ENCODE measurements around the gene ADAM10.

Gene ADAM10

GRCh38 chr15:58556541-58556940 is 193.0 kb downstream of the ADAM10 start:
- FAIRE-seq, result no peak
- no peak for DNase-seq (ENCODE audit: insufficient read length, low spot score)

- FAIRE-seq (no peak), DNase-seq (ENCODE audit: insufficient read length, low spot score) (no peak)
These were observed 193.5 kb downstream of the ADAM10 start for GRCh38 chr15:58556028-58556361.

DNA sequence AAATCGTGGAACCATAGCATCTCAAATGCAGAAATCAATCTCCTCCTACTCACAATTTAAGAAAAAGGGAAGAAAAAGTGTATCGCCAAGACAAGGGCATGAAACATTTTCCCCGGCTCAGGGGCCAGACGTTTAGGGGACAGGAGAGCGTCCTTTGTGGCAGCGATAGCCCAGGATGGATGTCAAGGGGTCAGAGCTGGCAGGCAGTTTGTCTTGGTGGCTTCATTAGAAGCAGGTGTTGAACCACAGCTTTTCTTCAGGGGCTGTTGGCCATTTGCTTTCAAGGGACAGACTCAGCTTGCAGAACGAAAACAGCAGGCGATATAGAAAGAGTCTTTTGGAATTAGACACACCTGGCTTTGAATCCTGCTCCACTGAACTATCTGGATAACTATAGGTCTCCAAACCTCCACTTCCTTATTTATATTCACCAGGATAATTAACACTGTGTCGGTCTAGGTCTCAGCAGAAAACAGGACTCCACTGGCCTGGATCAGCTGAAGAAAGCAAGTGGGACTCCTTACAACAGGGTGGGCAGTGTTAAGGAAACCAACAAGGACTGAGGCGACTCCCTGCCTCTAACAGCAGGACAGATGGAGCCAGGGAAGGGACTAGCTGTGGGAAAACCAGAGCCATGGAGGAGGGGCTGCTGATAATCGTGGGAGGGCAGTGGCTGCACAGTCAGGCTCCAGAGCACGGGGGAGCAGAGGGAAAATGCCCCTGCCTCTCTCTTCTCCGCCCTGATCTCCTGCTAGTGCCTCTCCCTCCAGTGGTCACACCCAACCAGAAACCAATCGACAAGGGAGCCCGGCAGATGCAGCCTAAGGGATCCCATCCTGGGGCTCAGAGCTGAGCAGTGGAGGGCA is 194.1 kb downstream of the ADAM10 start:
- FAIRE-seq (no peak), DNase-seq (ENCODE audit: insufficient read length, low spot score) (no peak)

DNA sequence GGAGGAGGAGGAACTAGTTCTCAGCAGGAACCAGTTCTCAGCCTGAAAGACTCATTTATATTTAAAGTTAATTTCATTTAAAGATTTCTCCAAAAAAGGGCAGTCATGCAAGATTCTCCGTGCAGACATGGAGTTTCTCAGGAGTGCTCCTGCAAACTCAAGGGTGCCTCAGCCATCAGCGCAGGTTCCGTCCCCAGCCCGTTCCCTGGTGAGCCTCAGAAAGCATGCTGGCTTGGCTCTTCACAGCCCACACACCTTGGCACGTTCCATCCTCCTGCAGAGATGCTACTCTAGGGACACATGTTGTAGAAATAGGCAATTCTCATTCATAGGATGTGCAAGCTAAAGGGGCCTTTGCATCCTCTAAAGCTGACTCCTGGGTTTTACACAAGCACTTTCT is 194.7 kb downstream of the ADAM10 start:
- FAIRE-seq (no peak), DNase-seq (ENCODE audit: insufficient read length, low spot score) (no peak)

DNA sequence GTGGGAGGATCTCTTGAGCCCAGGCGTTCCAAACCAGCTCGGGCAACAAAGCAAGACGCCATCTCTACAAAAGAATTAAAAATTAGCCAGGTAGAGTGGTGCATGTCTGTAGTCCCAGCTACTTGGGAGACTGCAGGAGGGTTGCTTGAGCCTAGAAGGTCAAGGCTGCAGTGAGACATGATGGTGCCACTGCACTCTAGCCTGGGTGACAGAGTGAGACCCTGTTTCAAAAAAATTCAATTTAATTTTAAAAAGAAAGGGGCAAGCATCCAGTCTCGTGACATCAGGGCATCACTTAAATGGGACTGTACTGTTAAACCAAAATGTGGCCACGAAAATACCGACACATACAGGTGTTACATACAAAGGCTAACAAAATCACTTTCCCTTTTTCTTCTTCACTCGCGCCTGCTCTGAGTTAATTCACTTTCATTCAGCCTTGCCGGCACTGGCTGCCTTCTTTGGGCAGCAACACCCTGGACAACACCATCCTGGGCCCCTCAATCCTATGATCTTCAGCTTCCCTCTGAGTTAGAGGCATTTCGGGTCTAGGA is 196.1 kb downstream of the ADAM10 start:
- DNase-seq (ENCODE audit: insufficient read length, low spot score), result no peak
- no peak for FAIRE-seq

DNA sequence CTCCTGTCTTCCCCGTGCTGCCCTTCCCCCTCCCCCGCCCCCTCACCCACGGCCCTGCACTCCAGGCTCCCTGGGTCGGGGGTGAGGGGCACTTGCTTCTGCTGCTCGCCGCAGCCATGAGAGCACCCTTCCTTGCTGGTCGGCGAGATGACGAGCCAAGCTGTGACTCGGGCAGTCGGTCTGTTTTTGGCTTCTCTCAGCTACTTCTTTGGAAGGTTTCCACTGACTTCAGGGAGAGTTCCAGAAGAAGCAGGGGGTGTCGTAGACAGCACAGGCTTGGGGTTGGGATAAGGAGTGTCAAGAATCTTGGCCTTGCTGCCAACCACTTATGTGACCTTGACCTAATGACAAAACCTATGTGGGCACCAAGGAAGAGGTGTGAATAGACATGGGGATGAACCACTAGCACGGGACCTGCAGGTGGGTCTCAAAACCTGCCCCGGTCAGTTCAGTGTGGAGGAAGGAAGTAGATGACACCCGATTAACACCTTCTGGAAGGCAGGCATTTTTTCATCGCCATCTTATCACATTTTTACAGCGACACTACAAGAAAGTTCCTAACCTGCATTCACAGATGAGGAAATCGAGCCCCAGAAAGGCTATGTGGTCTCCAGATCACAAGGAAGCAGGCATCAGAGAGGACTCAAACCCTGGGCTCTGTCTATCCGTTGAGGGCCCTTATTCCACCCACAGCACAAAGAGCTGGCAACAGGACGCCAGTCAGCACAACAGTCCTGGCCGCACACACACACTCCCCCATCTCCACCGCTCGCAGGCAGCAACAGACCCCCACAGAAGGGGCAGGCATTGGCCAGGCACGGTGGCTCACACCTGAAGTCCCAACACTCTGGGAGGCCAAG is 196.8 kb downstream of the ADAM10 start:
- DNase-seq (ENCODE audit: insufficient read length, low spot score) (no peak), FAIRE-seq (no peak)

GRCh38 chr15:58551764-58552504 is 197.6 kb downstream of the ADAM10 start:
- DNase-seq (ENCODE audit: insufficient read length, low spot score), result peak; percentile 36
- FAIRE-seq, result peak; percentile 59

- DNase-seq (ENCODE audit: insufficient read length, low spot score) (no peak), FAIRE-seq (no peak)
These were observed 198.3 kb downstream of the ADAM10 start for GRCh38 chr15:58551084-58551763.

GRCh38 chr15:58549785-58550074 is 199.8 kb downstream of the ADAM10 start:
- DNase-seq (ENCODE audit: insufficient read length, low spot score), result no peak
- FAIRE-seq, result no peak

DNA sequence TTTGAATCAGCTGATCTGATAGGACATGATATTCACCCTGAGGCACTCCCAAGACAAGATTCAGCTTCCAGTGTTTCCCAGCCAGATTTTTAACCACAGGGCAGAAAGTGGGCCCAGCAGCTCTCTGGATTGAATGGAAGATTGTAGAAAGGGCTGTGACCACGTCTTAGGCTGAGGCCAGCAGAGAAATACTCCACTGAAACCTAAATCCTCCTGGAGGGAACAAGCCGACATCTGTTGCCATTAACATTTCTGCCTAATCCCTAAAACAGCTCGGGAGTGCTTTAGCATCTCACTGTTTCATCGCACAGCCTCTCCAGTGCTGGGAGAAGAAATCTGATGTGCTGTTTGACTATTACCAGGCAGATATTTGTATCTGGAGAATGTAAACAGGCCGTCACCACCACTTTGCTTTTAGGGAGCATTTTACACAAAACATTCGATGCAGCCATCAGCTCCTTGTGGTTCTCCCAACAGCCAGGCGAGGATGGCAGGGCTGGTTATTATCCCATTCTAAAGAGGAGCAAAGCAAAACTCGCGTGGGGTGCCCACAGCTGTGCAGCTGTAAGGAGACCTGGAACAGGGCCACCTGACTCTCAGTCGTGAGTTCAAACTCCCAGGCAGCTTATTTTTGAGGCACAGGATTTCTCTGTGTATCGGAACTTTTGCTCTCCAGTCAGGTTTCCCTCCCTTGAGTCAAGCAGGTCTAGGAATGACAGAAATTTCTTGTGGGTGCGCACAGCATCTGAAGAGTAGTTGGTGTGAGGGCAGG is 200.3 kb downstream of the ADAM10 start:
- DNase-seq (ENCODE audit: insufficient read length, low spot score), result no peak
- FAIRE-seq, result no peak

DNA sequence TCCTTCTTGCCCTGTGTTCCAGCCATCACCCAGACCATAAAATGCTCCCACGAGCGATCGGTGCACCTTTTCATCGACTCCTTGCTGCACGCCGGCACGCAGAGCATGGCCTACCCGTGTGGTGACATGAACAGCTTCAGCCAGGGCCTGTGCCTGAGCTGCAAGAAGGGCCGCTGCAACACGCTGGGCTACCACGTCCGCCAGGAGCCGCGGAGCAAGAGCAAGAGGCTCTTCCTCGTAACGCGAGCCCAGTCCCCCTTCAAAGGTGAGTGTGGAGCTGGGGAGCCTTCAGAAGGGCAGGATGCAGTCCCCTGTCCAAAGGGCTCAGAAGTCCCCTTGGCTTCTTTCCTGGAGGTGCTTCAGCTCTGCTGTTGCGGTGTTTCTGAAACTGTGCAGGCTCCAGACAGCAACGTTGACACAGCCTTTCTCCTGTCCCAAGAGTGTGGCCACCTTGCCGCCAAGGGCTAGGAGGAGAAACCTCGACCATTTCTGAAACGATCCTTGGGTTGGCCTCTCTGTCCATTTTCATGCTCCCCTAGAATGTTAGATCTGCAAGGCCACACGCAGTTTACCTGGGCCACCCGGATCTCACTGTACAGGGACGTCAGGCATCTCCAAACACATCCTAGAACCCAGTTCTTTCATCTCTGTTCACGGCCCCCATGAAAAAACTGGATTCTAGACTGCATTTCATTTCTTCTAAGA is 201.0 kb downstream of the ADAM10 start:
- no peak for FAIRE-seq
- no peak for DNase-seq (ENCODE audit: insufficient read length, low spot score)

- FAIRE-seq, result no peak
- no peak for DNase-seq (ENCODE audit: insufficient read length, low spot score)
These were observed 201.7 kb downstream of the ADAM10 start for GRCh38 chr15:58547628-58548307.

DNA sequence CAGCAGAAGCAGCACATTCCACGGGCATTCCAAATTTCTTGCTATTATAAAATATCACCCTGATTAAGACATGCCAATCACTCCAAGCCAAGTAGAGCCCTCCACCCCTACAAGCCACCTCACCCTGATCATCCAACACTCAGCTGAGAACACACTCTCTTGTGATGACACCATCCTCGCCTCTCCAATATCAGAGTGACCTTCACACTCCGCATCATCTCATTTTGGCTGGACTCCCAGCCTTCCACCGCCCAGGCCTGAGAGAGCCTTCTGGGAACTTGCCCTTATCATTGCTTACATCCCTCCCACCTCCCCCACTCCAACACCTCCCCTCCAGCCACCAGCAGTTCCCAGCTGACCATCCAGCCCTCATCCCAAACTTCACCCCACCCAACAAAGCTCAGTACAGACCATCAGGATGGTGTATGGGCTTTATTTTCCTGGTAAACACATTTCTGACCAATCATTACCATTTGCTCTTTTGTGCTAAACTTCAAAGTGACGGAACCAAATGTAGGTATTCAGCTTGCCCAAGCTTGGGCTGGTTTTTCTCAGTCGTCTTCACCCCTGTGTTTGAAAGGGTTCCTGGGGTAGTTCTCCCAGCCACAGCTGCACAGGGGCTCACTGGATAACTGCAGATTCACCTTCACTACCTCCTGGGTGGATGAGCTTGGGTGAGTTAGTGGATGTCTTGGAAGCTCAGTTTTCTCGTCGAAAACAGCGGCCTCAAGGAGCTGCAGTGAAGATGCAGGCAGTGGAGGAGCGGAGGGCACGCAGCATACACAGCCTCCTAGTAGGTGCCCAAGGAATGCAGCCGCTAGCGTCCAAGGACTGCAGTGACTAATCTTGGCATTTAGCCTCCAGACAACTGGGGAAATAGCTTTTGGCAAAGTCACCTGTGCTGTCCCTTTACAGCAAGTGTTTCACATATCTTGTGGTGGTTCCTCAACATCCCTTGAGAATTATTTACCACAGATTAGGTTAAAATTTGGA is 202.6 kb downstream of the ADAM10 start:
- FAIRE-seq, result peak; percentile 88
- peak; percentile 79 for DNase-seq (ENCODE audit: insufficient read length, low spot score)

GRCh38 chr15:58546066-58546591 is 203.4 kb downstream of the ADAM10 start:
- DNase-seq (ENCODE audit: insufficient read length, low spot score), result no peak
- FAIRE-seq, result no peak

- FAIRE-seq, result no peak
- no peak for DNase-seq (ENCODE audit: insufficient read length, low spot score)
These were observed 204.0 kb downstream of the ADAM10 start for GRCh38 chr15:58545307-58546065.

DNA sequence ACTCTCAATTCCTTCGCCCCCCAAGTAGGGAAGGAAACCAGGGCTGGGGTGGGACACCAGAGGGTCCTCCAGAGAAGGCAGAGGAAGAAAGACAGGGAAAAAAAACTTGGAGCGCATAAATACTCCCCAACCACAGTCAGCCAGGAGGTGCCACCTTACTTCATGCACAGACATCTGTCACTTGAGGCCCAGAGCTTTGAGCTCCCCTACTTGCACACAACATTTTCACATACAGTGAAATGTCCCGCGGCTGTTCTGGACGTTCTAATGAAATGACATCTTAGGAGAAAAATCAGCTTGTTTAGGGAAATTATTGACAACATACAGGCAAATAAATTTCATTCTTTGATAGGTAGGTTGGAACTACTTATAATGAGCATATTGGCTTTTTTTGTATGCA is 204.8 kb downstream of the ADAM10 start:
- FAIRE-seq, result no peak
- DNase-seq (ENCODE audit: insufficient read length, low spot score), result no peak
